ENCODE measurements around the gene SPRED2. TPM values are rescaled to one million over a fixed set of nuclear protein-coding genes. Genes with fewer than 3 reads are reported as not detected.

The SPRED2 gene
- total RNA-seq, 1 experiment from 2014 or later = 12.2 TPM

DNA sequence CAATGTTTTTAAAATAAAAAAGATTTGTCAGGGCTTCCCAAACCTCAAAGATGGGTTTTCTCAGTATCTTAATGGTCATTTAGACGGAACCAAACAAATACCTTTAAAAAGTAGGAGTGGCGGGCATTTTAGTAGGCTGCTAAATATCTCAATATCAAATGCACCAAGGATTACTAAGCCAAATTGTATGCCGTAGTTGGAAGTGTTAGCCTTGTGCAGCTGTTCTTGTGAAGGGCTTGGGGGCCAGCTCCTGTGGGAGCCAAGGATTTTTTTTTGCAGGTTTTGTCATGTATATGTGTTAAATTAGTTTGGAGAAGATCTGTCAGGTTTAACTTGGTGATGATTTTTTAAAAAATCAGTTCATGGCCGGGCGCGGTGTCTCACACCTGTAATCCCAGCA is 152.6 kb downstream of the SPRED2 start:
- DNase-seq (ENCODE audit: low read depth) = peak; percentile 69

- DNase-seq (ENCODE audit: low read depth) = peak; percentile 81
Observed at GRCh38 chr2:65278531-65278981, 153.8 kb downstream of the SPRED2 start.

DNA sequence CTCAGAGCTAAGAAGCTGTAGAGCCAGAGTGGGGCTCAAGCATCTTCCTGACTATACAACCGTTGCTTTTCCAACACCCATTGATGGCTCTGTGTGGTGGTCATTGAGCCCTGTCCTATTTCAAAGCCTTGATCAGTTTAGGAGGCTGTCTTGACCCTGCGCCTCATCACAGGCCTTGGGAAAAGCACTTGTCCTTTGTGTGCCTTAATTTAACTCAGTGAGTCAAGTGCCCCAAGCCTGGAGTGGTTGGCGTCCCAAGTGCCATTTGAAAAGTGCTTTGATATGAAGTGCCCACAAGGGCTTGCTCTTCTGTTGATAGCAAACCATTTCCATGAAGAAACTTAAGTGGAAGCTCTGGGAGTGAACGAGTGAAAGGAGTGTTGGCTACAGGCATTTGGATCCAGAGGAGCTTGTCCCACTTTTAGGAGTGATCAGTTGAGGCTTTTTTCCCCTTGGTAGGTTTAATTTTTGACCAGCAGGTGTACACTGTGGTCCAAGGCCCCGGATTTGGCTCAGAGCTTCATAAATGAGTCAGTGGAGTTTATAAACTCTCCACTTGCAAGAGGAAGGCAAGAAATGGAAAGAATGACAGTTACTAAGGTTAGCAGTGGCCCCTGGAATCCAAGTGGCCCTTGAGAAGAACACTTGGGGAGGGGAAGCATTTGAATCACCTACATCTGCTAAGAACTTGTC is 154.5 kb downstream of the SPRED2 start:
- peak; percentile 57 for DNase-seq (ENCODE audit: low read depth)

DNA sequence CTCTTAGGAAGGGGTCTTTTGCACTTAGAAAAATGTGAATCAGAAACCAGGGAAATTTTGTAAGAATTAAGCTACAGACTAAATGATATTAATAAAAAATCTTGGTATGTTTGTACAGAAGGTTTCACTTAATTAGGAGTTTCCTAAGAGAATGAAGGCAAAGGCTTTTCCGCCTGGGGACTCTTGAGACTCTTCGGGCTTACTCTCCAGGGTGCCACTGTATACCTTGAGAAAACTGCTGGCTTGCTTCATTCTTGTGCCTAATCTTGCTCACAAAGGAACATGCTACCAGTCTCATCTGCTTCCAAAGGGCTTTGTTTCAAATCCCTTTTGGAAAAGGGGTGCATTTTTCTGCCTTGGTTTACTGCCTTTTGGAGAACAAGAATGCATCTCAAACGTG is 155.3 kb downstream of the SPRED2 start:
- no peak for DNase-seq (ENCODE audit: low read depth)

DNA sequence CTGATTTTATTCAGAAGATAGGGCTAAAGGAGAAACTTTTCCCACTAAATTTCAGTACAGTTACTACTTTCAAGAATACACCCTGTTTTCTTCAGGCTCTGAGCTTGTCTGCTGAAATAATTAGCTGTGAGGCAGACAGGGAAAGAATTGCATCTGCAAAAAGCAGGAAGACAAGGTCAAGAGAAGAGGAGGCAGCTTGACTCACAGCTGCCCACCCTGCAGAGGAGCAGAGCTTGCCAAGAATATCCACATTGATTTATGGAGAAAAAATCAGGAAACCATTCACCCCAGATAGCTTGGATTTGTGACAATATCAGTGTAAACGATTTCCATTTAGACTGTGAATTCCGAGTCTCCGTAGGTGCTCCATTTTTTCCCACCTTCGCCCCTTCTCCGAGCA is 155.8 kb downstream of the SPRED2 start:
- no peak for DNase-seq (ENCODE audit: low read depth)

GRCh38 chr2:65275141-65275915 is 157.1 kb downstream of the SPRED2 start:
- no peak for DNase-seq (ENCODE audit: low read depth)

- DNase-seq (ENCODE audit: low read depth) = no peak
Observed at GRCh38 chr2:65273344-65273743, 159.1 kb downstream of the SPRED2 start.

DNA sequence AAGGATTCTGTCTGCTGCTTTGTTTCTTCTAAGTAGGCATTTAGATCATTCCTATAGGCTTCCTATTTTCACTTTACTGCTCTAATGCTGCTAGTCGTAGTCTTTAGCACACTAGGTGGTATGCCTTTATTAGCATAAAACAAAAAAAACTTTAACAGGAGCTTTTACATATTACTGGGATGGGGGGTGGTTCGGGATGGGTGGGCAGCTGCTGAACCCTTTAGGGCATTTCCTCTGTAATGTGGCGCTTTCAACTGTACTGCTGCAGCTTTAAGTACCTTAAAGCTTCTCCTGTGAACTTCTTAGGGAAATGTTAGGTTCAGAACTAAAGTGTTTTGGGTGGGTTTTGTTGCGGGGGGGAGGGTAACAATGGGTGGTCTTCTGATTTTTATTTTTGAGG is 163.4 kb downstream of the SPRED2 start:
- no peak for DNase-seq (ENCODE audit: low read depth)

DNA sequence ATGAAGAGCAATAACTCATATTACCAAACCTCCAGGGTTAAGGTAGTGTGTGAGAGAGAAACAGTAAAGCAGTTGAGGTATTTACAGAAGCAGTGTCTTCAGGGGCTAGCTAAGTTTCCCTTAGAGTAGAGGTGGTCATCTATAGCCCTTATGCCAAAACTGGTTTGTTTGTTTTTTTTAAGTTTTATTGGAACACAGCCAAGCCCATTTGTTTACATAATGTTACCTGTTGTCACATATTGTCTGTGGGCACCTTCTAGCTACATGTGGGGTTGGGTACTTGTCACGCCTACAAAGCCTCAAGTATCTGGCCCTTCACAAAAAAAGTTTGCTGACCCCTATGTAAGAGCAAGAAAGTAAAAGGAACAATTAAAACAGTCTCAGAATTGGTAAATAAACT is 165.4 kb downstream of the SPRED2 start:
- DNase-seq (ENCODE audit: low read depth) = no peak

DNA sequence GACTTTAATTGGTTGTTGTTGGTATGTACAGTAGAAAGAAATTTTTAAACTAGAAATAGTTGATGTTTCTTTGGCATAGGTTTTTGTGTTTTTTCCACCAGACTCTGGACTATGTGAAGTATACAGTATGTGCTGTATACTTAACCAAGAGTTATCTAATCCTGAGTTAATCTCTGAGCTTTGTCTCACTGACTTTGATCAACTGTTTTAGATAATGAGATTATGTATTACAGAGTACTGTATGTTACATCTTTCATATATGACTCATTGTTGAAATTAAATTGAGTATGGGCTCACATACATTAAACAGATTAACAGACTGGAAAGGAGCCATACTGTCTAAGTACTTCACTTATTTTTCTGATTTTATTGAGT is 166.7 kb downstream of the SPRED2 start:
- no peak for DNase-seq (ENCODE audit: low read depth)

- DNase-seq (ENCODE audit: low read depth) = peak; percentile 76
Observed at GRCh38 chr2:65264821-65265670, 167.4 kb downstream of the SPRED2 start.

- no peak for DNase-seq (ENCODE audit: low read depth)
Observed at GRCh38 chr2:65263986-65264385, 168.4 kb downstream of the SPRED2 start.

DNA sequence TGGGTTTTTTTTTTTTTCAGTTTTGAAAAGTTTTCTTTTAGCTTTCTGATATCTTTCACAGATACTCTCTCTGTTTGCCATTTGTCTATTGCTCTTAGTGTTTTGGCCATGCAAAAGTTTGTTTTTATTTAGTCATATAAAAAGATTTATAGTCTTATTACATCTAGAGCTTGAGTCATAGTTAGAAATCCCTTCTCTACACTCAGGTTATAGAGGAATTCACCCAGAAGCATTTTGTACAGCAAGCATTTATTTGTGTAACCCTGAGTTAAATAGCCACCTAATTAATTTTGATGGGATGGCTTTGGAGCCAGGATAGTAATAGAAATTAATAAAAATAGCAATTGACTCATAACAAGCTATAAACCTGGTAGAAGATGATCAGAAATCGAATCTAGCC is 169.1 kb downstream of the SPRED2 start:
- DNase-seq (ENCODE audit: low read depth) = no peak

DNA sequence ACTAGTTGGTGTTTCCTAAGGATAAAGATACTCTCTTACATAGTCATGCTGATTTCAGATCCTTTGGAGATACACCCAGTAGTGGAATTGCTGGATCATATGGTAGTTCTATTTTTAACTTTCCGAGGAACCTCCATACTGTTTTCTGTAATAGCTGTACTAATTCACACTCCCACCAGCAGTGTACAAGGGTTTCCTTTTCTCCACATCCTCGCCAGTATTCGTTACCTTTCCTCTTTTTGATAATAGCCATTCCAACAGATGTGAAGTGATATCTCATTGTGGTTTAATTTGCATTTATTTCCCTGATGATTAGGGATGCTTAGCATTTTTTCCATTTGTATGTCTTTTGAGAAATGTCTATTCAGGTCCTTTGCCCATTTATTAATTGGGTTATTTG is 170.7 kb downstream of the SPRED2 start:
- no peak for DNase-seq (ENCODE audit: low read depth)

Other genes with a start within 250 kb of the SPRED2 start
- 93.4 and 117 TPM in 2 replicates for gene ACTR2, start 204.8 kb downstream of the SPRED2 start, total RNA-seq (2014; rRNA removed)